ENCODE results near the gene MYT1. TPM values are rescaled to one million over a fixed set of nuclear protein-coding genes. Genes with fewer than 3 reads are reported as not detected.

The MYT1 gene
- total RNA-seq, 2 donors from 2014 or later, result 0.27 to 0.74 TPM

GRCh38 chr20:64136004-64136710 is 28.1 kb upstream of the MYT1 start:
- Histone ChIP-seq H3K4me1 (replicated peaks) (no peaks in the 10 kb centered on the region), H3K27ac (no peak overlapping the region), H3K36me3 (no peaks in the 10 kb centered on the region), H3K4me3 (no peak overlapping the region), H3K9me3 (no peaks in the 10 kb centered on the region), H3K27me3 (replicated peaks; ENCODE audit: insufficient read depth) (no peaks in the 10 kb centered on the region)
- WGBS, result 83% methylated on average over 32 of the region's 32 CpGs
- intact Hi-C loops (cut with DNase I), result no loop called here
- DNase-seq (ENCODE audit: low spot score), result no peak
- no peak for TF ChIP-seq POLR2A (IDR thresholded peaks at IDR 0.05)
- no peak for TF ChIP-seq CTCF (IDR thresholded peaks at IDR 0.05)
- TF ChIP-seq POLR2AphosphoS5 (IDR thresholded peaks at IDR 0.05), result no peak

GRCh38 chr20:64137598-64138031 is 26.6 kb upstream of the MYT1 start:
- no peak for DNase-seq (ENCODE audit: low spot score)
- WGBS, result 86% methylated on average over 6 of the region's 6 CpGs
- Histone ChIP-seq H3K4me3 (no peak overlapping the region), H3K9me3 (no peaks in the 10 kb centered on the region), H3K27ac (no peak overlapping the region), H3K36me3 (no peaks in the 10 kb centered on the region), H3K27me3 (replicated peaks; ENCODE audit: insufficient read depth) (no peaks in the 10 kb centered on the region), H3K4me1 (replicated peaks) (no peaks in the 10 kb centered on the region)
- TF ChIP-seq POLR2AphosphoS5 (IDR thresholded peaks at IDR 0.05) (no peak), CTCF (IDR thresholded peaks at IDR 0.05) (no peak), POLR2A (IDR thresholded peaks at IDR 0.05) (no peak)
- intact Hi-C loops (cut with DNase I), result no loop called here

- no peaks in the 10 kb centered on the region for H3K36me3 ChIP-seq
- TF ChIP-seq POLR2AphosphoS5 (IDR thresholded peaks at IDR 0.05) (no peak), POLR2A (IDR thresholded peaks at IDR 0.05) (no peak)
- no peak overlapping the region for H3K4me3 ChIP-seq
- H3K9me3 ChIP-seq, result no peaks in the 10 kb centered on the region
- 80% methylated on average over 18 of the region's 18 CpGs for WGBS
- no peak for DNase-seq (ENCODE audit: low spot score)
- intact Hi-C loops (cut with DNase I), result no loop called here
- H3K4me1 ChIP-seq (replicated peaks), result no peaks in the 10 kb centered on the region
- no peaks in the 10 kb centered on the region for H3K27me3 ChIP-seq (replicated peaks; ENCODE audit: insufficient read depth)
- H3K27ac ChIP-seq, result no peak overlapping the region
These were observed 25.9 kb upstream of the MYT1 start for GRCh38 chr20:64138276-64138815.

GRCh38 chr20:64139199-64140060 is 24.8 kb upstream of the MYT1 start:
- no peak for TF ChIP-seq POLR2AphosphoS5 (IDR thresholded peaks at IDR 0.05)
- no peak for TF ChIP-seq POLR2A (IDR thresholded peaks at IDR 0.05)
- TF ChIP-seq CTCF (IDR thresholded peaks at IDR 0.05), result no peak
- intact Hi-C loops (cut with DNase I), result no loop called here
- no peaks in the 10 kb centered on the region for H3K9me3 ChIP-seq
- no peak overlapping the region for H3K27ac ChIP-seq
- WGBS, result 89% methylated on average over 20 of the region's 21 CpGs
- no peak overlapping the region for H3K4me3 ChIP-seq
- H3K36me3 ChIP-seq, result no peaks in the 10 kb centered on the region
- no peak for DNase-seq (ENCODE audit: low spot score)
- no peaks in the 10 kb centered on the region for H3K4me1 ChIP-seq (replicated peaks)
- no peaks in the 10 kb centered on the region for H3K27me3 ChIP-seq (replicated peaks; ENCODE audit: insufficient read depth)
